GM12891 (cell line): ENCODE measurements around the gene CCN5.

ENCODE experiments used
- POLR2A ChIP-seq: IDR thresholded peaks from 2 replicates; pipeline ENCODE4 v1.6.1; 2011; ENCODE audit warnings: low read depth, low read length, control low read depth
- POLR2AphosphoS5 ChIP-seq: IDR thresholded peaks from 2 replicates; pipeline ENCODE4 v1.6.1; 2011; ENCODE audit warnings: low read depth, low read length, control low read depth
- POU2F2 ChIP-seq: IDR thresholded peaks from 2 replicates; pipeline ENCODE4 v1.6.1; 2011; ENCODE audit warnings: low read depth, mild to moderate bottlenecking, control low read depth, low read length, moderate library complexity
- SPI1 ChIP-seq: IDR thresholded peaks from 2 replicates; pipeline ENCODE4 v1.6.1; 2011; ENCODE audit warnings: low read depth, low read length, control low read depth
- TAF1 ChIP-seq: IDR thresholded peaks from 2 replicates; pipeline ENCODE4 v1.6.1; 2011; ENCODE audit warnings: low read depth, low read length, control low read depth

GRCh38 chr20:44761423-44761822 is 46.3 kb downstream of the CCN5 start:
- TF ChIP-seq TAF1 (no peak), POLR2A (no peak), POLR2AphosphoS5 (no peak), SPI1 (no peak), POU2F2 (no peak)
